NK-92 (cell line): ENCODE results near the gene TIMM23.
"Not testable (repeated sequence)": the region's sequence is repeated elsewhere in the genome, so short reads cannot be mapped to it uniquely, and the experiment has no call there.

Source experiments
- DNase-seq: peaks from one replicate; lab custom pipeline; 2025; ENCODE audit not compliant: unreplicated experiment; lab: John Stamatoyannopoulos, UW

Gene TIMM23

DNA sequence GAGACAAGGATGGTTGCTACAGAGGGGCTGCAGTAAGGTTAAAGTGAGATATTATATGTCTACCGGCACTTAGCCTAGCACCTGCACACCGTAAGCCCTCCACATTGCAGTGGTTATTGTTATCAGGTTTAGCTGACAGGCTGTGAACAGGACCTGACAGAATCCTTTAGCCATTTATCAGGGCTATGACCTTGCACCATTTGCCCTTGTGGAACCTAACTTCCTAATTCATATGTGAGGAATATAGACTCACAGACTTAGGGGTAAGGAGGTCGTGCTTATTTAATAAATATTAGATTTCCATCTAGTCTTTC, 48.0 kb downstream of the TIMM23 start:
- DNase-seq, result no peak

DNA sequence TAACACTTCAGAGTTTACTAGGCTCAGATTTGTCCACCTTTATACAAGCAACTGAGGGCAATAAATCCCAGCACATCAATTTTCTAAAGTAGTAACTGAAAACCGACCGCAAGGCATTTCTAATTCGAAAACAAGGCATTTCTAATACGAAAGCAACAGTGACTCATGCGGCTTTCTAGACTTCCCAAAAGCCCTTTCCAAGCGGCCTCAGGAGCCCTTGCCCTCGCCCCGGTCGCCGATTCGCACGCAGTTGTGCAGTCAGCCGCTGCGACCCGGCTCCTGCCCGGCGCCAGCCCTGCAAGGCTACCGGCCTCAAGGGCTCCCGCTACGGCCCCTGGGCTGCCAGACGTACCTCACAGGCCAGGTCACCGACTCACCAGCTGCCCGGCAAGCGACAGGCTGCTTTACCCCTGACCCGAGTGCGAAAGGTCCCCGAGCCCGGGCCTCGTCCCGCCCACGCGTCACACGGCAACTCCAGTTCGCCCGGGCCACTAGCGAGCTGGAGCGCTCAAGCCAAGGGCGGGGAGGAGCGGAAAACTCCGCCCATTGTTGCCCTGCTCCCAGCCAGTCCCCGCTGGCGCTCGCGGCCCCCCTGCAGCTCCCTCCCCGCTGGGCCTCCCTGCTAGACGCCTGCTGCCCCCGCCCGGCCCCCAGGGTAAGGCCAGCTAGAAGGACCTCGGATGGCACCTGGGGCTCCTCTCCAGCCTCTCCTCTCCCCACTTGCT, 50.9 kb downstream of the TIMM23 start:
- no peak for DNase-seq

DNA sequence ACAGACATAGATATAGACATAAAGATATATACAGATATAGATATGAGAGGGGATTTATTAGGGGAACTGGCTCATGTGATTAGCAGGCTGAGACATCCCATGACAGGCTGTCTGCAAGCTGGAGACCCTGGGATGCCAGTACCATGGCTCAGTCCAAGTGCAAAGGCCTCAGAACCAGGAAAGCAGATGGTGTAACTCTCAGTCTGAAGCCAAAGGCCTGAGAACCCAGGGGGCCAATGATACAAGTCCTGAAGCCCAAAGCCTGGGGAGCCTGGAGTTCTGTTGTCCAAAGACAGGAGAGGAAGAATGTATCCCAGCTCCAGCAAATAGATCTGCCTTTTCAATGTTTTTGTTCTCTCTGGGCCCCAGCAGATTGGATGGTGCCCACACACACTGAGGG, 52.7 kb downstream of the TIMM23 start:
- no peak for DNase-seq

DNA sequence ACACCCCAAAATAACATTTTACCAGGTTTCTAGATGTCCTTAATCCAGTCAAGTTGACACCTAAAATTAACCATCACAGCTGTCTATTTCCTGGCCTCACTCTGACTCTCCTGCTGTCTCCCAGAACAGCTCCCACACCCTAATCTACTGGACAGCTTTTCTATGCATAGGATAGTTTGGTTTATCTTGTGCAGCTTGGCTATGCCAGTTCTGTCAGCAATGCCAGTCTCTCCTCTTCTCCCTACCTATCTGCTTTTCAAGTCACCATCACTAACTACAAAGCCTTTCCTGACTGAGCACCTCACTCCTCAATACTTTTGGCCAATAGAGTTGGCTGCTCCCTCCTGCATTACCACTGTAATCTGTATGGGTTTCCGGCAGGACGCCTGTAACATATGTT, 53.1 kb downstream of the TIMM23 start:
- DNase-seq, result no peak

DNA sequence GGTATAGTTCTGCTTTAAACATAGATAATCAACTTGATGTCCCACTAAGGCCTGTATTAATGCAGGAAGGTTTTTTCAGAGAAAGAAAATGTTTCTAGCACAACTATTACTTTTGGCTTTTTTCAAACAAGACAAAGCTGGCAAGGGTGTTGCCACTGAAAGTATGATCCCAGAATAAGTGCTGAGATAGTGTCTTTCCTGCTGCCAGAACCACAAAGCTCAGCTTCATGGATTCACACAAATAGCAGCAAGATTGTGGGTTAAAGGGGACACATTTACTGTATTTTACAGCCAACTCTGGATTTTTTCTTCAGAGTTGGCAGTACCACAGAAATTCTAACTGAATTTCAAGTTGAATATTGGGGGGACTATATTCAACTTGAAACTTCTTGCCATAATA, 53.8 kb downstream of the TIMM23 start:
- no peak for DNase-seq

DNA sequence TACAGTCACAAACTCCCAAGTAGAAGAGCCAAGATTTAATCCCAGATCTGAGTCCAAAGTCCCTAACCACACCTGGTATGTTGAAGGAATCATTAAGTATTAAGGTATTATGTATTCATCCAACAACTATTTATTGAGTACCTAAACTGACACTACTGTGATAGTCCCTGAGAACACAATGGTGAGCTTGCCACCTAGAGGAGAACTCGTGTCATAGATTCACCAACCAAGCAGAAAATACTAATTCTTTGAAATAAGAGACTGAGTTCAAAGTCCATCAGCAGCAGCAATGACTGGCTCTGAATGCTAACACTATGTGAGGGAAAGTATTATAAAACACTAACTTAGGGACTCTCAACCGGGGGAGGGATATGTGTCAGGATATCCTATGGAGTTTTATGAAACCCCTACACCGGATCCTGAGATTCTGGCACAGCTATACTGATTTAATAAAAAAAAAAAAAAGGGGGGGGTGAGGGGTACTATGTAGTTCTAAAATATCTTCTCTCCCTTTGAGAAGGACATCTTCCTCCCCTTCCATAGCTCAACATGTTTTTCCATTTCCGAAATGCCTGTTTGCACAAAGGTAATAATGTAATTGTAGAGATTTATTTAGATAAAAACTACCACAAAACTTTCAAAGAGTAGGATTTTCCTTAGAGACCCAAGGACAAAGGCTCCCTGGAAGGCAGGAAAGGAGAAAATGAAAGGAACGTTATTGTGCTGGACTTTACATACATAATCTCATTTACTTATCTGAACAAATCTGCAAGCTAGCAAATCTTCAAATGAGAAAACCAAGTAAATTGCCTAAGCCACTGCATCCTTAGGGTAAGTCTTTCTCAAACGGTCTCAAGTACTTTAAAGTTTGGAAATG, 56.5 kb downstream of the TIMM23 start:
- DNase-seq, result no peak

- no peak for DNase-seq
Measured at GRCh38 chr10:46029461-46030030, 57.3 kb downstream of the TIMM23 start.

DNA sequence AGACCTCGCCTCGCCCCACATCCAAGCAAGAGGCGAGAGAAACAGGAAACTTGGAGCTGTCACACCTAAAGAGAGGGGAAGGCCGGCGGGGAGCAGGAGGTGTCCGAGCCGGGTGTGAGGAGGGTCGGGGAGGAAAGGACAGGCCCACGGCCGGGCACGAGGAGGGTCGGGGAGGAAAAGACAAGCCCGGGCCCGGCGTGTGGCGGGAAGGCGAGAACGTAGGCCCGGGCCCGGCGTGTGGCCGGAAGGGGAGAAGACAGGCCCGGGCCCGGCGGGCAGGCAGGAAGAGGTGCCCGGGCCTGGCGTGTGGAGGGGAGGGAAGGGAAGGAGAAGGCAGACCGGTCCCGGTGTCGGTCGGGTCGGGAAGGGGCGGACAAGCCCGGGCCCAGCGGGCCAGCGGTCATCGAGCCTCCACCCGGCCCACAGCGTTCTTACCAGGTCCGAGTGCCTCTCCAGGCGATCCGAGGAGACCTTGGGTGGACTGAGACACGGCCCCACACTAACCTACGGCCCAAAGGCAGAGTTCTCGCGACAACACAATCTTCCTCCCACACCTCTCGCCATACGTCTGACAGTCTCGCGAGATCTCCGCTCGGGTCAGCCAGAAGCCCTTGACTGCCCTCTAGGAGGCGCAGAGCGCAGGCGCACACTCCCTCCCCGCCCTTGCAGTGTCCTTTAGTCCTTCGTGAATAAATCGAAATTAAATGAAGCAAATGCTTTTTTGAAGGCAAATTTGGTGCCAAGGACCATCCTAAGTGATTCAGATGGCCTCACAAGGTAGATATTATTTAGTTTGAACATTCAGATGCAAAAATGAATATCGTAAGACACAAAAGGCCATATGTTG, 58.0 kb downstream of the TIMM23 start, which contains the start of gene NCOA4:
NCOA4 (minus strand) TSS at position 533 of the 847 bp plus-strand sequence. CDS start 13,943 bp downstream, outside the sequence.
- DNase-seq, result peak; percentile 48

DNA sequence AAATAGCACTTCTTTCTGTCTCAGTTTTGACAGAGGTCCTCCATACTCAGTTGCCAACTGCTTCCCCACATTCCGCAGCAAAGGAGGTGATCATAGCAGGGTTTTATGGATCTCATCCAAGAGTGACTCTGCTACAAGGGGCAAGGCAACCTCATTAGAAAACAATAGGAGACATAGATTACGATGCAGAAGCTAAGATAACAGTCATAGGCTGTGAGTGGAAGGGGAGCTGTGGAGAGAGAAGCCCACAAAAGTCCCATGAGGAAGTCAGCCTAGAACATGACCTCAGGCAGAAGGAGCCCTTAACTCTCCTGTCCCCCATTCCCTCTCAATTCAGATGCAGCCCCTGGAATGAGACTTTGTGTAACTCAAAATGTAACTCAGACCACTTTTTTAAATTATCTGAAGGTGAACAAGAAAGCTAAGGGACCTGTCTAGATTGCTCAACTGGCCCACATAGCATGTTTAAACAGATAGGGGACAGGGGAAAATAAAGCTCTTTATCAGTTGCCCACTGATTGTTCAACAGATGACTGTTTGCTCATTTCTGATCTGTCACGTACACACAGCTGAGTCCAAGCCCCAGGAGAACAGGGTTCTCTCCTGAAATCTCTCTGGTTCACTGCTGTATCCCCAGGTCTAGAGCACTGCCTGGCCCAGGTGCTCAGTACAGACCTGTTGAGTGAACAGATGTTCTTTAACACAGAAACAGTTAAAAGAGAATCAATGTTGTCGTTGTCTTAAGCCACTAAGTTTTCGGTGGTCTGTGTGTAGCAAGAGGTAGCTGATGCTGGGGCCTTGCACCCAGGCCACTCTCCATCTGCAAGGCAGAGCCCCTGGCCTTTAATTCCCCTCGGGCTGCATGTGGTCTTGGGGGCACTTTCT, 59.6 kb downstream of the TIMM23 start:
- no peak for DNase-seq

- DNase-seq, result no peak
Measured at GRCh38 chr10:46033602-46034011, 61.3 kb downstream of the TIMM23 start.

- DNase-seq, result no peak
Measured at GRCh38 chr10:46035923-46036849, 63.9 kb downstream of the TIMM23 start.

DNA sequence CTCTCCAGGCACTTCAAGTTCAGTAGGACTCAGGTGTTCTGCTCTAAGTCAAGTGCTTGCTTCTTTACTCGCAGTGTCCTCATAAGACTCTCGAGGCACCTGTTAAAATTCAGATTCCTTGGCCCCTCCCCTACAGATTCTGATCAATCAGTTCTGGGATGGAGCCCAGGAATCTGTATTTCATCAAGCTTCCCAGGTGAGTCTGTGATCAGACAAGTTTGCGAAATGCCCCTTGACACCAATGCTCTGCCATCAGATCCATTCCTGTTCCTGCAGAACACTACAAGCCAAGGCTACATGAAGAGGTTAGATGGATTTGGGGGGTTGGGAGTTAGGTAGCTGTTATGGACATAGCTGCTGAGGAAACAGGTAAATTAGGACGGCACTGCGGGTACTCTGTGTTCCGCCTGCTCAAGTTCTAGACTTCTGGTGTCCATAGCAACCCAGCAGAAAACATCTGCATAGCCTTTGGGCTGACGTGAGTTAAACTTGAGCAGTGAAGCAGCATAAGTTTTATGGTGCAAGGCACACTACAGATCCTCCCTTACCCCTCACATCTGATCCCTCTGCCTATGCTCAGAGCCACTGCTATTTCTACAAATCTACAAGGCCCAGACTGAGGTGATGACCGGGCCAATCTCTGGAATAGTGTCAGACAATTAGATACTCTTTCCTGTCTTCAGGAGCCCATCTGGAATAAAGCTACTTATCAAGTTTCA, 65.0 kb downstream of the TIMM23 start:
- DNase-seq, result no peak

DNA sequence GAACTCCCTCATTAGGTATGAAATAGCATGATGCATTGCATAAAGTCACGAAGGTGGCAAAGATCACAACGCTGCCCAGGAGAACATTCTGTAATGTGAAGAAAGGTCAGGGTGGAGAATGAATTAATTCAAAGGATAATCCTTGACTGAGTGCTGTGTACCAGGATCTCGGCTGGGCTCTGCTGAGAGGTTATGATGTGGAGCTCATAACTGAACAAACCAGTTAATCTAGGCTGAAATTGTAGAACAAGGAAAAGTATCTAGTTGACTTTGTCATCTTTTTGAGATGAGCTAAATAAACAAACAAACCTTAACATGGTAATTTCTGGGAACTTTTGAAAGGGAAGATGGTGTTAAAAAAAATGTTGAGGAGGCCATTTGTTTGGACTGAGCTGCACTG, 67.7 kb downstream of the TIMM23 start:
- DNase-seq, result no peak

DNA sequence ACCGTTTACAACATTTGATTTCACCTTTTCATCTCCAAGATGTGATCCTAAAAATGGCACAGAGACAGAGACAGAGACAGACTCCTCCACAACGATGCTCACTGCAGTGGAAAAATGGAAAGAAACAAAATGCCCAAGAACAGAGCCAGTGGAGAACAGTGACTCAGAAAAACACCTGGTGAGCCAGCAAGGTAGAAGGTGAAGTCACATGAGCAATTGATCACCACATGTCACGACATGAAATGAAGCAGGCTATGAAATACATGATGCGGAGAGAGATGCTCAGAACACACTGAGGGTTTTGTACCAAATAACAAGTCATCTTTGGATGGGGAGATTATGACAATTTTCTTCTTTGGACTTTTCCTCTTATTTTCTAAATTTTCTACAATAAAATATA, 70.2 kb downstream of the TIMM23 start:
- DNase-seq, result no peak

DNA sequence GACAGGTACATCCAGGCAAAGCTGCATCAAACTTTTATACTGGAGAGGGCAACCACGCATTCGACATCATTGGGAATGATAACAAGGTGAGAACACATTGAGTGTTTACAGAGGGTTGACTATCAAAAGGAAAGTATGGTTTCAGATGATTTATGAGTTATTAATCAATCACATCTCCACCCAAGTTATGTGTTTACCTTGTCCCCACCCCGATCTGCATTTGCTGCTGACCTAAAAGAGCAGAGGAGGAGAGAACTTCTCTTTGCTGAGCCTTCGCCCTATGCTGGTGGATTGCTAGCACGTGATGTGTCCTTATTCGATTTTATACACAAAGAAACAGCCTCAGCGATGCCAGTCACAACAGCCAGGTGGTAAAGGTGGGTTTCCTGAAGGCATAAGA, 74.0 kb downstream of the TIMM23 start, which contains the start of gene MSMB:
MSMB (minus strand) TSS at position 9 of the 400 bp plus-strand sequence. CDS start 32 bp downstream, outside the sequence.
- DNase-seq, result no peak

DNA sequence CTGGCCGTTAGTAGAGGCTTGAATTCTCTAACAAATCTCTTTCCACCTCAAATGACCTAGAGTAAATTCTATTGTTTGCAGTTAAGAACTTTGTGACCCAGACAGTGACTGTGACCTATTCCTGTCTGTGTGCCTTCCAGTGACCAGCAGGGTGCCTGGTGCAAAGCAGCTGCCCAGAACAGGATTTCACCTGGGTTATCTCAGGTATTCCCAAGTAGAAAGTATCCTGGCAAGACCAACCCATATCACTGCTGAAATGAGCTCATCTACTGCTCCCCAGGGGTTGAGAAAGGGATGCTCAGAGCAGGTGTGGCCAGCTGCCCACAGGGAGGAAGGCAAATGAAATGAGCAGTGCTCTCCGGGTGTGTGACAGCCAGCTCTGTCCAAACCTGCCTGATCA, 75.9 kb downstream of the TIMM23 start:
- DNase-seq, result no peak

DNA sequence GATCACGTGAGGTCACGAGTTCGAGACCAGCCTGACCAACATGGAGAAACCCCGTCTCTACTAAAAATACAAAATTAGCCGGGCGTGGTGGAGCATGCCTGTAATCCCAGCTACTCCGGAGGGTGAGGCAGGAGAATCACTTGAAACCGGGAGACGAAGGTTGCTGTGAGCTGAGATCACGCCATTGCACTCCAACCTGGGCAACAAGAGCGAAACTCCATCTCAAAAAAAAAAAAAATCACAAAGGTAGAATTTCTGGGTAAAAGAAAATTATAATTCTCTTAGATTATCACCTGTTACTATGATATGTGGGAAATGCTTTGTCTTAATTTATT, 77.2 kb downstream of the TIMM23 start:
- DNase-seq, result not testable (repeated sequence)

- DNase-seq, result no peak
Measured at GRCh38 chr10:46050941-46051623, 78.8 kb downstream of the TIMM23 start.
